T47D (cell line): ENCODE results near the gene TNF.
A peak's percentile ranks its signal among the peaks of the same experiment; 100 is the strongest.

Experiments
- DNase-seq, 2 experiments: peaks; one replicate each; pipeline versions ENCODE4 v3.0.0 to v3.0.0-alpha.2; 2011 to 2012; ENCODE audit warnings: low read depth in 1 of 2, low spot score in 1 of 2
- JUND ChIP-seq: IDR thresholded peaks from 2 replicates; pipeline ENCODE4 v1.6.1; 2012; ENCODE audit warnings: low read depth
- in situ Hi-C: cut with HindIII; loops from 2 replicates; pipeline ENCODE4 v1.10.0; 2016; ENCODE audit warnings: low sequenced_read_pairs, low pct_unique_long_range_greater_than_20kb

Gene TNF

DNA sequence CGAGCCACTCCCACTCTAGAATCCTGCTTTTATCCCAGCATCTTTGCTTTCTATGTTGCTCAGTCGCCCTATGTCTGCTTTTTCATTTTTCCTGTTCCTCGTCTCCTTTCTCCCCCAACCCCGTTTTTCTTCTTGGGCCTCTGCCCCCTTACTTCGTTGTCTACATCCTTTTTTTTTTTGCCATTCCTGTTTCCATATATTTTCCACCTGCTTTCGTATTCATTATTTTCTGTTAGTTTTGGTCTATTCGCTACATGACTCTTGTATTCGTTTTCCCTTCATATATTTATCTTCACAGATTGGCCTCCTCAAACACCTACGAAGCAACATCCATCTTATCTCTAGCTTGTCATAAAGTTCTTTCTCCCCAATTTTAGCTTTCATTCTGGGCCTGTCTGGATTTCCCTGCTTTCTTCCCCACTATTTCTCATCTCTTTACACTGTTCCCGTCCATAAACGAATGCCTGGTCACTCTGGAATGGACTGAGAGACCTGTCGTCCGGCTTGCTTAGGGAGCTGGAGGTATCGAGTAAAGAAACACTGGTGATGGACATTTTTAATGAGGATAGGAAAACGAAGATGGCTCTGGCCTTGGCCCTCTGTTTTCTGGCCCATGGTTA lies 46.1 kb downstream of the TNF start:
- TF ChIP-seq JUND, result no peak
- in situ Hi-C loops, result no loop called here
- no peak for DNase-seq

DNA sequence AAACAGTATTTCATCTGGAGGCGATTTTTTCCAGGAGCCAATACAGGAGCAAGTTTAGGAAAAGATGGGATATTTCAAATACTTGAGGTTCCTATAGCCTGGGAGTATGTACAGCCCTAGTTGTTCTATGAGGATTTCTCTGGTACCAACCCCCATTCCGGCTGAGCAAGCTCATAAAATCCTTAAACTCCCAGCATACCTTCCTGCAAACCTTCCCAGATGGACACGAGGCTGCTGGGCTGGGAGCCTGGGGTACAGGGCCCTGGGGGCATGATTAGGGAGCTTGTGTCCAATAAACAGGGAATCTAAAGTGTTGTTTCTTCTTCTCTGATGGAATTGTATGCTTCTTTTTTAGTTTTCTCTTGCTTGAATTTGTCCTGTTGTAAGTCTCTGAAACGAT lies 46.6 kb downstream of the TNF start:
- peak; percentile 66 to 81 for DNase-seq
- no peak for TF ChIP-seq JUND
- in situ Hi-C loops, result no loop called here

DNA sequence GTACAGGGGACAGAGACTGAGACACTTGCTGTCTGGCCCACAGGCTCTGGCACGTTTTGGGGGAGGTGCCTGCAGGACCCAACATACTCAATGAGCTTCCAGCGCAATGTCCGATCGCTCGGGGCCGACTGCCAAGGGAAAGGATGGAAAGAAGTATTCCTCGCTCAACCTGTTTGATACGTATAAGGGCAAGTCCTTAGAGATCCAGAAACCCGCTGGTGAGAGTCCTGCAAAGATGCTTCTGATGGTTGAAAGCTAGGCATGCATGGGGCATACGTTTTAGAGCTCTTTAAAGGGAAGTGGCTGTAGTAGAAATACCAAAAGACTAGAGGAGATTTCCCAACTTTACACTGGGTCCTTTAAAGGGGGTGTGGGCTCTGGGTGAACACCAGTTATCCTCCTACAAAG lies 47.3 kb downstream of the TNF start:
- peak; percentile 58 to 90 for DNase-seq
- no peak for TF ChIP-seq JUND
- in situ Hi-C loops, result no loop called here

DNA sequence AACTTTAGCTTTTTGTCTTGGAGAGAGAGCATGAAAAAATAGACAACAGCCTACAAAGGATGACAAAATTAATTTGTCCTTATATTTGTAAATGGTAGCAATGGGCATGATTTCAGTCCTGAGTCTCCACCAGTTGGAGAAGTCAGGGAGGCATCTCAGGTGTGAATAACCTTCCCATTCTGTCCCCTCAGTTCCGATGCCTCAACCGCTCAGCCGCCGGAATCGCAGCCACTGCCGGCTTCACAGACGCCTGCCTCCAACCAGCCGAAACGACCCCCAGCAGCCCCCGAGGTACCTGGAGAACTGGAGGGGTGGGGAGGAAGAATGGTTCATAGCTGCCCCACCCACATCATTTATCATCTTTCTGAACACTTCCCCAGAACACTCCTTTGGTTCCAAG lies 48.7 kb downstream of the TNF start:
- TF ChIP-seq JUND, result no peak
- no peak for DNase-seq
- in situ Hi-C loops, result no loop called here

DNA sequence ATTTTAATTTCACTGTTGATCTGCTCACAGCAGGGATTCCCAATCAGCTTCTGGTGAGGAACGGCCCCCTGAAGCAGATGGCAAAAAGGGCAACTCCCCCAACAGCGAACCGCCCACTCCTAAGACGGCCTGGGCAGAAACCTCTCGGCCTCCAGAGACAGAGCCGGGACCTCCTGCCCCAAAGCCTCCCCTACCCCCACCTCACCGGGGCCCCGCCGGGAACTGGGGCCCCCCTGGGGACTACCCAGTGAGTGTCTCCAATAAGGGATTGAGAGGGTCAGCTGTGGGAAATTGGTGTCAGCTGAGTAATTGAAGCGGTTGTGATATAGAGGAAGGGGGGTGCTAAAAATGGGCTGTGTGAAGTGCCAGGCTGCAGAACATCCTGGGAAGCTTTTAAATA lies 51.6 kb downstream of the TNF start:
- DNase-seq, result no peak
- in situ Hi-C loops, result no loop called here
- TF ChIP-seq JUND, result no peak

DNA sequence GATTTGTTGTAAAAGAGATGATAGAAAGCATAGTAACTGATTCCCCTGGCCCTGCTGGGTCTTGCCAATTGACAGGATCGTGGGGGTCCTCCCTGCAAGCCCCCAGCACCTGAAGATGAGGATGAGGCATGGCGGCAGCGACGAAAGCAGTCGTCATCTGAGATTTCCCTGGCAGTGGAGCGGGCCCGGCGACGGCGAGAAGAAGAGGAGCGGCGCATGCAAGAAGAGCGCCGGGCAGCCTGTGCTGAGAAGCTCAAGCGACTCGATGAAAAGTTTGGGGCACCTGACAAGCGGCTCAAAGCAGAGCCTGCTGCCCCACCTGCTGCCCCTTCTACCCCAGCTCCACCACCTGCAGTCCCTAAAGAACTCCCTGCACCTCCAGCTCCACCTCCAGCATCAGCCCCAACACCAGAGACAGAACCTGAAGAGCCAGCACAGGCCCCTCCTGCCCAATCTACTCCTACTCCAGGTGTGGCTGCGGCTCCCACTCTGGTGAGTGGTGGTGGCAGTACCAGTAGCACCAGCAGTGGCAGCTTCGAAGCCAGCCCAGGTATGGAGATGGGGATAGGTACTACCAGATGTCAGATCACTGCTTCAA lies 52.4 kb downstream of the TNF start:
- DNase-seq, result no peak
- TF ChIP-seq JUND, result no peak
- in situ Hi-C loops, result no loop called here
